SK-N-MC (cell line): ENCODE data around the gene RASA1.

Source experiments
- EZH2 ChIP-seq: fragments of 200-600 bp; sonication (generic); IDR thresholded peaks from one replicate; pipeline ENCODE4 v1.6.1; 2017; ENCODE audit warnings: antibody characterized with exemption
- FOXP2 ChIP-seq: optimal IDR thresholded peaks from 2 replicates; pipeline ENCODE3; 2011; ENCODE audit warnings: mild to moderate bottlenecking, moderate library complexity; ENCODE audit not compliant: insufficient read depth; ENCODE audit errors: extremely low read length, control extremely low read depth
- POLR2AphosphoS5 ChIP-seq: IDR thresholded peaks from 2 replicates; pipeline ENCODE4 v1.6.1; 2012; ENCODE audit warnings: mild to moderate bottlenecking, low read depth, low read length, borderline replicate concordance

GRCh38 chr5:87360132-87360531, 92.4 kb downstream of the RASA1 start:
- TF ChIP-seq POLR2AphosphoS5 (no peak), EZH2 (no peak), FOXP2 (no peak)
